Measurements from ENCODE around the gene ZBTB25.

Gene ZBTB25

GRCh38 chr14:64474698-64475097, 28.9 kb downstream of the ZBTB25 start:
- no peak for DNase-seq

GRCh38 chr14:64474041-64474440, 29.6 kb downstream of the ZBTB25 start:
- DNase-seq: no peak

GRCh38 chr14:64468451-64468850, 35.2 kb downstream of the ZBTB25 start:
- no peak for DNase-seq

GRCh38 chr14:64467566-64467965, 36.1 kb downstream of the ZBTB25 start:
- DNase-seq: no peak

GRCh38 chr14:64467101-64467500, 36.5 kb downstream of the ZBTB25 start:
- no peak for DNase-seq

GRCh38 chr14:64465831-64466554, 37.6 kb downstream of the ZBTB25 start:
- no peak for DNase-seq

GRCh38 chr14:64465191-64465822, 38.3 kb downstream of the ZBTB25 start, which contains the start of gene AKAP5:
Gene AKAP5, plus strand, starts transcription at chr14:64465499. Its CDS starts 2,896 bp downstream, at chr14:64468395.
- peak; percentile 21 to 63 for DNase-seq

GRCh38 chr14:64464651-64465050, 39.0 kb downstream of the ZBTB25 start:
- no peak for DNase-seq

- no peak for DNase-seq
Measured at GRCh38 chr14:64463873-64464272, 39.8 kb downstream of the ZBTB25 start.

GRCh38 chr14:64463195-64463594, 40.4 kb downstream of the ZBTB25 start:
- no peak for DNase-seq

- no peak for DNase-seq
Measured at GRCh38 chr14:64461221-64461620, 42.4 kb downstream of the ZBTB25 start.

- DNase-seq: no peak
Measured at GRCh38 chr14:64459405-64460136, 44.1 kb downstream of the ZBTB25 start.

- no peak for DNase-seq
Measured at GRCh38 chr14:64454671-64455070, 49.0 kb downstream of the ZBTB25 start.

GRCh38 chr14:64450255-64450654, 53.4 kb downstream of the ZBTB25 start:
- no peak for DNase-seq

GRCh38 chr14:64447876-64448670, 55.6 kb downstream of the ZBTB25 start:
- no peak for DNase-seq

- DNase-seq: no peak
Measured at GRCh38 chr14:64444984-64445845, 58.4 kb downstream of the ZBTB25 start.

GRCh38 chr14:64444140-64444539, 59.5 kb downstream of the ZBTB25 start:
- DNase-seq: no peak

- DNase-seq: no peak
Measured at GRCh38 chr14:64442300-64442988, 61.2 kb downstream of the ZBTB25 start.

GRCh38 chr14:64440494-64440893, 63.1 kb downstream of the ZBTB25 start:
- DNase-seq: no peak

GRCh38 chr14:64439141-64439540, 64.5 kb downstream of the ZBTB25 start:
- DNase-seq: peak in 1 of 2 donors; percentile 9

GRCh38 chr14:64438181-64438841, 65.3 kb downstream of the ZBTB25 start:
- peak in 1 of 2 donors; percentile 24 for DNase-seq
